ENCODE results near the gene CCNQ.

DNA sequence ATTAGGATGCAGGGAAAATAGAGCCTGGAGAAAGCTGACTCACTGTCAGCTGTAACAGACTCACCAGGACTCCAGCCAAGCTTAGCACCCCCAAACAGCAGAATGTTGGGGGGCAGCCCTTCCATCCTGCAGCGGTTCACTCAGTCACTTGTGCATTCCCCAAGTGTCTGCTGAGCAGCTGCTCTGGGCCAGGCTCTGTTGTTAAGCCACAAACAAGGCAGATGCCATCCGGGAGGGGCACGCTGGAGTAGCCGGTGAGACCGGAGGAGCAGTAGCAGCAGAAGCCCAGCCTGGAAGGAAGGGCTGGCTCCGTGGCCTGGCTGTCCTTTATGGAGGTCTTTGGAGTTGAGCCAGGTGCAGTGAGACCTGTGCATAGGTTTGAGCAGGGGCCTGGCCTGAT lies 22.0 kb downstream of the CCNQ start:
- TF ChIP-seq POLR2A (IDR thresholded peaks at IDR 0.05) (no peak), CTCF (IDR thresholded peaks at IDR 0.05) (no peak), POLR2AphosphoS5 (IDR thresholded peaks at IDR 0.05) (no peak), EP300 (IDR thresholded peaks at IDR 0.05) (no peak)

Data from gastroesophageal sphincter (tissue), 3 donors.